Gastrocnemius medialis (tissue), 4 donors: ENCODE results near the gene CBX5. TPM values are rescaled to one million over a fixed set of nuclear protein-coding genes. Genes with fewer than 3 reads are reported as not detected.

Experiments
- ATAC-seq, 2 donors: fragments of 150-250 bp; one replicate each; pipeline ENCODE4 v1.9.1; 2016
- DNase-seq, 2 donors: peaks; one replicate each; pipeline ENCODE4 v3.0.0-alpha.2; 2019
- H3K27ac ChIP-seq, 4 donors: fragments of 200-600 bp; sonication (generic); 1 replicate in 1 of 4; 2 replicates in 3 of 4; pipeline ENCODE4 v1.5.1; 2016 to 2018; ENCODE audit warnings: mild to moderate bottlenecking in 2 of 4, moderate library complexity in 1 of 4
- H3K27me3 ChIP-seq, 3 donors: fragments of 200-600 bp; sonication (generic) in 2 of 3; 1 replicate in 1 of 3; 2 replicates in 2 of 3; pipeline versions ENCODE4 v1.5.1 to v1.6.0; 2016 to 2019; ENCODE audit warnings: mild to moderate bottlenecking in 1 of 3, moderate library complexity in 1 of 3
- H3K36me3 ChIP-seq, 2 donors: fragments of 200-600 bp; sonication (generic) in 1 of 2; one replicate each; pipeline ENCODE4 v1.5.1; 2017 to 2018
- H3K4me1 ChIP-seq, 2 donors: fragments of 200-600 bp; sonication (generic) in 1 of 2; one replicate each; pipeline ENCODE4 v1.5.1; 2016 to 2017; ENCODE audit warnings: mild to moderate bottlenecking in 2 of 2
- H3K4me3 ChIP-seq, 4 donors: fragments of 200-600 bp; sonication (generic) in 3 of 4; 1 replicate in 1 of 4; 2 replicates in 3 of 4; pipeline ENCODE4 v1.5.1; 2016 to 2019; ENCODE audit warnings: mild to moderate bottlenecking in 2 of 4
- H3K9me3 ChIP-seq, 3 donors: fragments of 200-600 bp; sonication (generic) in 2 of 3; 1 replicate in 1 of 3; 2 replicates in 2 of 3; pipeline ENCODE4 v1.5.1; 2016 to 2019
- POLR2A ChIP-seq, 2 donors: fragments of 450-650 bp; IDR thresholded peaks; one replicate each; pipeline ENCODE4 v1.6.1; 2017; ENCODE audit warnings: antibody characterized with exemption in 2 of 2, mild to moderate bottlenecking in 2 of 2, moderate library complexity in 2 of 2
- in situ Hi-C, 4 donors: fragments of 200-750 bp; cut with MboI; loops; one replicate each; pipeline versions ENCODE4 v1.15.0 to v1.8.0; 2017; ENCODE audit warnings: low sequenced_read_pairs in 4 of 4
- intact Hi-C: fragments of 100-400 bp; cut with DNase I; formaldehyde crosslinking; loops from one replicate; pipeline ENCODE4 v1.15.1; 2023; ENCODE audit warnings: low total_unique reads
- total RNA-seq, 4 donors: library from RNA; depleted of rRNA; stranded (reverse); fragments of >200 nt; gene quantifications; one replicate each; pipeline versions ENCODE4 v1.1.0 to v1.2.3, GENCODE V29; 2016
- TF ChIP-seq, protein P1 (sequence below), 5 experiments: fragments of 450-650 bp in 3 of 5; fragments of 200-600 bp in 2 of 5; sonication (generic) in 2 of 5; IDR thresholded peaks in 4 of 5; conservative IDR thresholded peaks in 1 of 5; 1 replicate in 4 of 5; 2 replicates in 1 of 5; pipeline ENCODE4 v1.5.1; 2016 to 2019; ENCODE audit warnings: antibody characterized with exemption in 5 of 5, mild to moderate bottlenecking in 3 of 5, moderate library complexity in 3 of 5

CBX5 gene
- total RNA-seq, 4 donors from 2014 or later: 7.9 to 8.9 (median 8.1) TPM

DNA sequence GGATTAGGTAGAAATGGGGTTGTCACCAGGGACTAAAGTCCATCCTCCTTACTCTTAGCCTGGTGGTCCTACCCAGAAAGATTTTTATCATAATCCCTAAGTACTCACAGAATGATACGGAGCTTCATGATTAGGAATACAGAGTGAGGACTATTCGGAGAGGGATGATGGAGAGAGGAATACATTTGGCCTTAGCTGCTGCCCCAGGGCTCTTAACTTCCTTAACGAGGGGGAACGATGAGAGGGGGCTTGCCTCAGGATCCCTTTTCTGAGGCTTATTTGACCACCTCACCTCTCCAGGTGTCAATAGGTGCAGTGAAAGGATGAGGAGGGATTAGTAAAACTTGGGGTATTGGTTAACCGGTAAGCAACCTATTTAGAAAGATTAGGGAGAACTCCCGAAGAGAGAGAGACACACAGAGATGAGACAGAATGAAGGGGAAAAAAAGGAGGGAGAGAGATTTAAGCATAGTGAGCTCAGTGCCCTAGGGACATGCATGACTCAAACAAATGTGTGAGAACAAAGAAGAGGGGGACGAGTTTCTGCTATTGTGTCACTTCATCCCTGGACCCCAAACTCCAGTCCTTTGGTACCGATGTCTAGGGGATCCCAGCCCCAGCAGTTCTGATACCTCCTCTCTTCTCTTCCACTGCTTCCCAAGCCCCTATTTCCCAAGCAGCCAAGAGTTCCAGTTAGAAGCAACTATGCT is 19.7 kb upstream of the CBX5 start:
- no peak overlapping the region for H3K27ac ChIP-seq
- H3K4me1 ChIP-seq: peaks cover 17 to 24% of the 10 kb centered on the region in 2 donors
- in situ Hi-C loops: no loop called here
- DNase-seq (no peak), ATAC-seq (no peak)
- no peaks in the 10 kb centered on the region for H3K9me3 ChIP-seq
- H3K4me3 ChIP-seq: peak overlapping the region in 1 of 4 donors; percentile 43
- no peak for TF ChIP-seq POLR2A (IDR thresholded peaks at IDR 0.05)
- TF ChIP-seq, protein P1, sequence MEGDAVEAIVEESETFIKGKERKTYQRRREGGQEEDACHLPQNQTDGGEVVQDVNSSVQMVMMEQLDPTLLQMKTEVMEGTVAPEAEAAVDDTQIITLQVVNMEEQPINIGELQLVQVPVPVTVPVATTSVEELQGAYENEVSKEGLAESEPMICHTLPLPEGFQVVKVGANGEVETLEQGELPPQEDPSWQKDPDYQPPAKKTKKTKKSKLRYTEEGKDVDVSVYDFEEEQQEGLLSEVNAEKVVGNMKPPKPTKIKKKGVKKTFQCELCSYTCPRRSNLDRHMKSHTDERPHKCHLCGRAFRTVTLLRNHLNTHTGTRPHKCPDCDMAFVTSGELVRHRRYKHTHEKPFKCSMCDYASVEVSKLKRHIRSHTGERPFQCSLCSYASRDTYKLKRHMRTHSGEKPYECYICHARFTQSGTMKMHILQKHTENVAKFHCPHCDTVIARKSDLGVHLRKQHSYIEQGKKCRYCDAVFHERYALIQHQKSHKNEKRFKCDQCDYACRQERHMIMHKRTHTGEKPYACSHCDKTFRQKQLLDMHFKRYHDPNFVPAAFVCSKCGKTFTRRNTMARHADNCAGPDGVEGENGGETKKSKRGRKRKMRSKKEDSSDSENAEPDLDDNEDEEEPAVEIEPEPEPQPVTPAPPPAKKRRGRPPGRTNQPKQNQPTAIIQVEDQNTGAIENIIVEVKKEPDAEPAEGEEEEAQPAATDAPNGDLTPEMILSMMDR (IDR thresholded peaks at IDR 0.05 in 4 of 5, conservative IDR thresholded peaks at IDR 0.05 in 1 of 5): no peak
- no peaks in the 10 kb centered on the region for H3K27me3 ChIP-seq
- intact Hi-C loops: no loop called here
- H3K36me3 ChIP-seq: no peaks in the 10 kb centered on the region

DNA sequence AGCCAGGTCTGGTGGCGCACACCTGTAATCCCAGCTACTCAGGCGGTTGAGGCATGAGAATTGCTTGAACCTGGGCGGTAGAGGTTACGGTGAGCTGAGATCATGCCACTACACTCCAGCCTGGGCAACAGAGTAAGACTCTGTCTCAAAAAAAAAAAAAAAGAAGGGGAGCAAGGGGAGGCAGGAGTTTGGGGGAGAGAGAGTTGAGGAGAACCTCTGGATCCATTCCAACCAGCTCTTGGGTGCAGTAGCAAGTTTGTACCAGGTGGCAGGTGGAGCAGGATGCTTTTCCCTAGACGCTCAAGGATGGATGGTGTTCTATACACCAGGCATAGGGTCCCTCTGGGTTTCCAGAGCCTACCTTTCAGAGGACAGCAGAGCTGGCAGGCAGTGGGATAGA is 19.0 kb upstream of the CBX5 start:
- no peak for TF ChIP-seq POLR2A (IDR thresholded peaks at IDR 0.05)
- TF ChIP-seq, protein P1 (IDR thresholded peaks at IDR 0.05 in 4 of 5, conservative IDR thresholded peaks at IDR 0.05 in 1 of 5): no peak
- no peak for DNase-seq
- peaks cover 13 to 17% of the 10 kb centered on the region in 2 donors for H3K4me1 ChIP-seq
- H3K4me3 ChIP-seq: no peak overlapping the region
- H3K36me3 ChIP-seq: no peaks in the 10 kb centered on the region
- in situ Hi-C loops (no loop called here), intact Hi-C loops (no loop called here)
- no peaks in the 10 kb centered on the region for H3K27me3 ChIP-seq
- no peak for ATAC-seq
- H3K27ac ChIP-seq: no peak overlapping the region
- no peaks in the 10 kb centered on the region for H3K9me3 ChIP-seq

DNA sequence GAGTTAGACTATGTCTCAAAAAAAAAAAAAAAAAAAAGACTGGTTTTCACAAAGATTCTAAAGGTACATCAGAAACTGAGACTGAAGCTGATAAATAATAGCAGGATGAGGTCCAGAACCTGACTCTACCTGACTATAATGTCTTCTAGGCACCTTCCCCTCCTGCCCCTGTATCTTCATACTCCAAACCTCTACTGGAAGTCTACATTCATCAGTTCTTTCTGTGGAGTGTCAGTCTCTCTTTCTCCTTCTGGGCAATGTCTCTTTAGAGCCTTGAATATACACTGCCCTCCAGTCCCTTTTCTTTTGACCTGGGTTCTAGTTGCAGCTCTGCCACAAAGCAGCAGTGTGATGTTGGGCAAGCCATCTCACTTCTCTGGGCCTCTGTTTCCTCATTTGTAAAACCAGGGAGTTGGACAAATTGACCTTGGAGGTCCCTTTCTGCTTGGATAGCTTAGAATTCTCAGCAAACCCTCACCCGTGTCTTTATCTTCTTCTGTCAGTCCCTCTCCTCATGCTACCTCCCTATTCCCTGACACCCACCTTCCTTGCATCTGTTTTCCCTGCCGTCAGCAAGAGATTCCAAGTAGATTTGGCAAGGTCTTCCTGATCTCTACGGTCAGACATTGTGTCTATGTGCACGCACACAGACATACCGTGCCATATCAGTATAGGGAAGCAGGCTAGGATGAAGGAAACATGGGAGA is 16.6 kb upstream of the CBX5 start:
- intact Hi-C loops: no loop called here
- no peak for ATAC-seq
- no peak overlapping the region for H3K4me3 ChIP-seq
- TF ChIP-seq POLR2A (IDR thresholded peaks at IDR 0.05): no peak
- TF ChIP-seq, protein P1 (IDR thresholded peaks at IDR 0.05 in 4 of 5, conservative IDR thresholded peaks at IDR 0.05 in 1 of 5): no peak
- no peak overlapping the region for H3K27ac ChIP-seq
- no peak for DNase-seq
- no peaks in the 10 kb centered on the region for H3K27me3 ChIP-seq
- H3K4me1 ChIP-seq: peaks cover 13 to 14% of the 10 kb centered on the region in 2 donors
- in situ Hi-C loops: no loop called here
- no peaks in the 10 kb centered on the region for H3K36me3 ChIP-seq
- H3K9me3 ChIP-seq: no peaks in the 10 kb centered on the region

DNA sequence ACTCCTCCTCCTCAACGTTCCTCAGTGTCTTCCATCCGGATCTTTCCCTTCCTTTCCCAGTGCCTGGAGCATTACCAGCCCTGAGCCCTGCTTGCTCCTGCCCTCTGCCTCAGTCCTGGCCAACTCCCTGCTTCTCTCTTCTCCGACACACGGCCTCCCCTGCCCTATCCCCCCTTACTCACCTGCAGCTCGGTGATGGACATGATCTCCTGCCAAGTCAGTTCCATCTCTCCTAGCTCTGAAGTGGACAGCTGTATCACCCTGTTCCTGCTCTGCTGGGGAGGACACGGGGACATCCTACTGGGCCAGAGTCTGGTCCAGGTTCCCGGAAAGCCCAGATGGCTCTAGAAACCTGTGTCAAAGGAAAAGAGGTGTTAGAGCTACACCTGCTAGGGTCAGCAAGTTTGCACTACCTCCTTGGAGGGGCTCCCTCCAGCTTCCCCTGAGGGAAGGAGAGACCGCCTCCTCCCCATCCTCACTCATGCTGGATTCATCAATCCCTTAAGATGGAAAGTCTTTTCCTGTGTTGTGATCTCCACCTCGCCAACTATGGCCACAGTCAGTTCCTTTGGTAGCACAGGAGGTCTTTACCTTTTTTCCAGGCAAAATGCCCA is 15.1 kb upstream of the CBX5 start:
- TF ChIP-seq, protein P1 (IDR thresholded peaks at IDR 0.05 in 4 of 5, conservative IDR thresholded peaks at IDR 0.05 in 1 of 5): no peak
- TF ChIP-seq POLR2A (IDR thresholded peaks at IDR 0.05): no peak
- H3K4me3 ChIP-seq: no peak overlapping the region
- ATAC-seq (no peak), DNase-seq (no peak)
- no peak overlapping the region for H3K27ac ChIP-seq
- H3K9me3 ChIP-seq: no peaks in the 10 kb centered on the region
- H3K36me3 ChIP-seq: no peaks in the 10 kb centered on the region
- no peaks in the 10 kb centered on the region for H3K27me3 ChIP-seq
- in situ Hi-C loops (no loop called here), intact Hi-C loops (loop anchor here (1.0 kb wide), 1 partner anchor 29 kb away; no protein-coding TSS in a partner anchor)
- H3K4me1 ChIP-seq: peaks cover under 1 to 2% of the 10 kb centered on the region in 2 donors
